ENCODE measurements around the gene RAB11B. TPM values are rescaled to one million over a fixed set of nuclear protein-coding genes. Genes with fewer than 3 reads are reported as not detected.

Gene RAB11B
- total and polyA plus RNA-seq, 2 of the 13 experiments (the other 11 are each of a cell fraction or from before 2014, with no cell fraction given): 6.0 to 28.4 TPM

GRCh38 chr19:8397746-8398310 lies 7.7 kb downstream of the RAB11B start:
- Histone ChIP-seq H3K4me2 (ENCODE audit: low read depth, low read length) (no peak overlapping the region), H3K27ac (ENCODE audit: extremely low read length, insufficient read depth, low read length) (no peak overlapping the region), H3K9me3 (ENCODE audit: low read length) (no peaks in the 10 kb centered on the region), H3K79me2 (ENCODE audit: insufficient read depth, low read length) (peaks cover 37% of the 10 kb centered on the region), H2AFZ (ENCODE audit: low read length) (no peak overlapping the region), H3K36me3 (replicated peaks in 1 of 2; ENCODE audit: control insufficient read depth in 1 of 2, insufficient read depth in 2 of 2, low read length in 2 of 2) (peaks cover 4 to 16% of the 10 kb centered on the region in 2 experiments; a peak in 4 of 5 replicates), H3K4me3 (replicated peaks in 1 of 3; ENCODE audit: insufficient read depth in 1 of 3, low read depth in 2 of 3, low read length in 3 of 3) (no peak overlapping the region), H3K9ac (ENCODE audit: insufficient read depth, low read depth, low read length) (no peak overlapping the region), H4K20me1 (ENCODE audit: insufficient read depth, low read length) (peaks cover 4% of the 10 kb centered on the region), H3K4me1 (ENCODE audit: insufficient read depth, low read length) (peaks cover 52% of the 10 kb centered on the region), H3K27me3 (ENCODE audit: control insufficient read depth in 1 of 2, insufficient read depth in 2 of 2, low read length in 2 of 2) (no peaks in the 10 kb centered on the region)
- no peak for DNase-seq (ENCODE audit: low spot score)
- no TSS peak for BruUV-seq (replicated peaks)
- ChIA-PET CTCF (ENCODE audit: low intra/inter-chr PET ratio, low total read pairs) (interaction anchor here (2.7 kb wide), 1 partner anchor 44 kb away, joined by 35 read pairs; no protein-coding TSS in a partner anchor), POLR2A (no interaction called here)
- no peak for FAIRE-seq
- WGBS (ENCODE audit: low lambda C conversion rate): 90% methylated on average over 2 of the region's 10 CpGs
- no peak for TF ChIP-seq PBX2 (CRISPR knock-in tag; IDR thresholded peaks at IDR 0.05)
- TF ChIP-seq HIC2 (CRISPR knock-in tag; IDR thresholded peaks at IDR 0.05; ENCODE audit: low read depth): no peak
- TF ChIP-seq ZNF792 (CRISPR knock-in tag; IDR thresholded peaks at IDR 0.05): no peak
- peak; percentile 18 for TF ChIP-seq AGO2 (optimal IDR thresholded peaks at IDR 0.05; ENCODE audit: low read depth, low read length)
- TF ChIP-seq REL (CRISPR knock-in tag; conservative IDR thresholded peaks at IDR 0.05): no peak
- no peak for TF ChIP-seq ZNF720 (CRISPR knock-in tag; IDR thresholded peaks at IDR 0.05)
- intact Hi-C loops (cut with micrococcal nuclease; ENCODE audit: unreplicated experiment) (no loop called here), in situ Hi-C loops (cut with HindIII; ENCODE audit: extremely low pct_ligation_motif_present, low pct_unique_long_range_greater_than_20kb) (loop anchor here (5.0 kb wide), 1 partner anchor 46 kb away; no protein-coding TSS in a partner anchor)
- no peak for ATAC-seq
